GM20000 (cell line): ENCODE measurements around the gene FOXE1.

ENCODE experiments used
- DNase-seq: peaks from one replicate; pipeline ENCODE4 v3.0.0; 2012; ENCODE audit warnings: low spot score
- CTCF ChIP-seq: IDR thresholded peaks from 2 replicates; pipeline ENCODE4 v1.5.1; 2012; ENCODE audit warnings: mild to moderate bottlenecking, control low read depth; ENCODE audit errors: extremely low read depth, missing control alignments

Gene FOXE1

DNA sequence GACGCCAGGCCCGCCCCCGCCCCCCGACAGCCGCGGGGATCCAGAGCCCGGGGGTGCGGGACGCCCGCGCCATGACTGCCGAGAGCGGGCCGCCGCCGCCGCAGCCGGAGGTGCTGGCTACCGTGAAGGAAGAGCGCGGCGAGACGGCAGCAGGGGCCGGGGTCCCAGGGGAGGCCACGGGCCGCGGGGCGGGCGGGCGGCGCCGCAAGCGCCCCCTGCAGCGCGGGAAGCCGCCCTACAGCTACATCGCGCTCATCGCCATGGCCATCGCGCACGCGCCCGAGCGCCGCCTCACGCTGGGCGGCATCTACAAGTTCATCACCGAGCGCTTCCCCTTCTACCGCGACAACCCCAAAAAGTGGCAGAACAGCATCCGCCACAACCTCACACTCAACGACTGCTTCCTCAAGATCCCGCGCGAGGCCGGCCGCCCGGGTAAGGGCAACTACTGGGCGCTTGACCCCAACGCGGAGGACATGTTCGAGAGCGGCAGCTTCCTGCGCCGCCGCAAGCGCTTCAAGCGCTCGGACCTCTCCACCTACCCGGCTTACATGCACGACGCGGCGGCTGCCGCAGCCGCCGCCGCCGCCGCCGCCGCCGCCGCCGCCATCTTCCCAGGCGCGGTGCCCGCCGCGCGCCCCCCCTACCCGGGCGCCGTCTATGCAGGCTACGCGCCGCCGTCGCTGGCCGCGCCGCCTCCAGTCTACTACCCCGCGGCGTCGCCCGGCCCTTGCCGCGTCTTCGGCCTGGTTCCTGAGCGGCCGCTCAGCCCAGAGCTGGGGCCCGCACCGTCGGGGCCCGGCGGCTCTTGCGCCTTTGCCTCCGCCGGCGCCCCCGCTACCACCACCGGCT lies 1.0 kb downstream of the FOXE1 start:
- peak; percentile 69 for DNase-seq
- TF ChIP-seq CTCF = peak; percentile 9

- no peak for DNase-seq
- no peak for TF ChIP-seq CTCF
Observed at GRCh38 chr9:97854696-97855485, 1.9 kb downstream of the FOXE1 start.

DNA sequence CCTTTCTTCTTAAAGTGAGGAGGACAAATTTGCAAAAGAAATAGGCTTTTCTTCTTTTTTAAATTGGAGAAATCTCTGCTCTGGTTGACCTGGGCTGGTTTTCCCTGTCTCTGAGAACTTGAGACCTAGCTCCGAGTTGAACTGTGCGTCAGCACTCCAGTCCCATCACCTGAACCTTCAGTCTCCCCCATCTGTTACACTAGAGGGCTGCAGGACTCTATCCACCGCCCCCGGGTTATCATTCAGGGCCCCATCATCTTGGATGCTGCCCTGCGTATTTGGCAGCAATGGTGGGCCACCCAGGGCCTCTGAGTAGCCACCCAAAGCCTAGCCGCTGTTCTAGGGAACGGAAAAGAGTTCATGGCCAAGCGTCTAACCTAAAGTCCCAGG lies 2.5 kb downstream of the FOXE1 start:
- DNase-seq = no peak
- TF ChIP-seq CTCF = no peak

GRCh38 chr9:97855899-97856298 lies 2.9 kb downstream of the FOXE1 start:
- no peak for DNase-seq
- TF ChIP-seq CTCF = no peak

GRCh38 chr9:97856857-97857605 lies 4.0 kb downstream of the FOXE1 start:
- TF ChIP-seq CTCF = no peak
- no peak for DNase-seq

- no peak for DNase-seq
Observed at GRCh38 chr9:97857606-97858392, 4.8 kb downstream of the FOXE1 start.

More at GRCh38 chr9:97857606-97858392, 4.8 kb downstream of the FOXE1 start:
- no peak for TF ChIP-seq CTCF
